Loucy (cell line): Measurements from ENCODE around the gene STRADB.

Experiments used
- EZH2phosphoT487 ChIP-seq: fragments of 200-600 bp; IDR thresholded peaks from 2 replicates; pipeline ENCODE4 v1.6.1; 2018; ENCODE audit warnings: antibody characterized with exemption, mild to moderate bottlenecking, moderate library complexity, borderline replicate concordance
- TF ChIP-seq, protein P1 (sequence below): fragments of 200-600 bp; sonication (generic); conservative IDR thresholded peaks from 2 replicates; pipeline ENCODE4 v1.5.1; 2014; ENCODE audit warnings: mild to moderate bottlenecking, antibody characterized with exemption, low read length

- TF ChIP-seq, protein P1, sequence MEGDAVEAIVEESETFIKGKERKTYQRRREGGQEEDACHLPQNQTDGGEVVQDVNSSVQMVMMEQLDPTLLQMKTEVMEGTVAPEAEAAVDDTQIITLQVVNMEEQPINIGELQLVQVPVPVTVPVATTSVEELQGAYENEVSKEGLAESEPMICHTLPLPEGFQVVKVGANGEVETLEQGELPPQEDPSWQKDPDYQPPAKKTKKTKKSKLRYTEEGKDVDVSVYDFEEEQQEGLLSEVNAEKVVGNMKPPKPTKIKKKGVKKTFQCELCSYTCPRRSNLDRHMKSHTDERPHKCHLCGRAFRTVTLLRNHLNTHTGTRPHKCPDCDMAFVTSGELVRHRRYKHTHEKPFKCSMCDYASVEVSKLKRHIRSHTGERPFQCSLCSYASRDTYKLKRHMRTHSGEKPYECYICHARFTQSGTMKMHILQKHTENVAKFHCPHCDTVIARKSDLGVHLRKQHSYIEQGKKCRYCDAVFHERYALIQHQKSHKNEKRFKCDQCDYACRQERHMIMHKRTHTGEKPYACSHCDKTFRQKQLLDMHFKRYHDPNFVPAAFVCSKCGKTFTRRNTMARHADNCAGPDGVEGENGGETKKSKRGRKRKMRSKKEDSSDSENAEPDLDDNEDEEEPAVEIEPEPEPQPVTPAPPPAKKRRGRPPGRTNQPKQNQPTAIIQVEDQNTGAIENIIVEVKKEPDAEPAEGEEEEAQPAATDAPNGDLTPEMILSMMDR, result no peak
- no peak for TF ChIP-seq EZH2phosphoT487
Measured at GRCh38 chr2:201441409-201441808, 10.1 kb upstream of the STRADB start.
